Ascending aorta (tissue), 2 donors: ENCODE measurements around the gene CFAP74. TPM values are rescaled to one million over a fixed set of nuclear protein-coding genes. Genes with fewer than 3 reads are reported as not detected.
"Not testable (repeated sequence)": the region's sequence is repeated elsewhere in the genome, so short reads cannot be mapped to it uniquely, and the experiment has no call there.

Experiments used
- DNase-seq, 2 donors: peaks; one replicate each; pipeline ENCODE4 v3.0.0-alpha.2; 2019; ENCODE audit warnings: low spot score in 2 of 2
- H3K27ac ChIP-seq, 2 donors: fragments of 200-600 bp; sonication (generic); one replicate each; pipeline ENCODE4 v1.5.1; 2016 to 2017; ENCODE audit warnings: mild to moderate bottlenecking in 1 of 2
- H3K27me3 ChIP-seq: fragments of 200-600 bp; sonication (generic); one replicate; pipeline ENCODE4 v1.5.1; 2017
- H3K36me3 ChIP-seq, 2 donors: fragments of 200-600 bp; sonication (generic); one replicate each; pipeline ENCODE4 v1.5.1; 2016
- H3K4me1 ChIP-seq, 2 donors: fragments of 200-600 bp; sonication (generic); one replicate each; pipeline ENCODE4 v1.5.1; 2016 to 2017; ENCODE audit warnings: mild to moderate bottlenecking in 1 of 2
- H3K4me3 ChIP-seq, 2 donors: fragments of 200-600 bp; sonication (generic); one replicate each; pipeline ENCODE4 v1.5.1; 2016 to 2017; ENCODE audit warnings: mild to moderate bottlenecking in 1 of 2
- H3K9me3 ChIP-seq, 2 donors: fragments of 200-600 bp; sonication (generic); one replicate each; pipeline ENCODE4 v1.5.1; 2016
- CTCF ChIP-seq, 3 experiments: fragments of 200-600 bp in 2 of 3; fragments of 450-650 bp in 1 of 3; sonication (generic) in 2 of 3; IDR thresholded peaks; one replicate each; pipeline ENCODE4 v1.5.1; 2016 to 2019; ENCODE audit warnings: antibody characterized with exemption in 3 of 3, mild to moderate bottlenecking in 1 of 3, moderate library complexity in 1 of 3
- intact Hi-C: fragments of 100-400 bp; cut with DNase I; formaldehyde crosslinking; loops from one replicate; pipeline ENCODE4 v1.15.1; 2023
- total RNA-seq: library from RNA; depleted of rRNA; stranded (reverse); fragments of >200 nt; gene quantifications from one replicate; pipeline ENCODE4 v1.1.0, GENCODE V29; 2016

The CFAP74 gene
- total RNA-seq, 1 donor from 2014 or later = not detected

GRCh38 chr1:1889847-1890505 lies 113.6 kb downstream of the CFAP74 start:
- H3K36me3 ChIP-seq = peaks cover 0 to 3% of the 10 kb centered on the region in 2 donors
- H3K4me1 ChIP-seq = peaks cover 0 to 47% of the 10 kb centered on the region in 2 donors
- peak in 1 of 2 donors; percentile 82 for DNase-seq
- H3K27me3 ChIP-seq = no peaks in the 10 kb centered on the region
- no peak for TF ChIP-seq CTCF (IDR thresholded peaks at IDR 0.05)
- H3K27ac ChIP-seq = peak overlapping the region; percentile 82 to 93
- intact Hi-C loops = loop anchor here (2.0 kb wide), 2 partner anchors 31 to 111 kb away; partner anchors contain the start of gene NADK
- peak overlapping the region; percentile 83 to 95 for H3K4me3 ChIP-seq
- H3K9me3 ChIP-seq = no peaks in the 10 kb centered on the region

- H3K9me3 ChIP-seq = no peaks in the 10 kb centered on the region
- peaks cover 0 to 7% of the 10 kb centered on the region in 2 donors for H3K36me3 ChIP-seq
- H3K4me1 ChIP-seq = peaks cover 0 to 41% of the 10 kb centered on the region in 2 donors
- no peaks in the 10 kb centered on the region for H3K27me3 ChIP-seq
- intact Hi-C loops = no loop called here
- H3K27ac ChIP-seq = peak overlapping the region in 1 of 2 donors; percentile 82
- DNase-seq = no peak
- TF ChIP-seq CTCF (IDR thresholded peaks at IDR 0.05) = no peak
- peak overlapping the region; percentile 83 to 95 for H3K4me3 ChIP-seq
These were observed 114.4 kb downstream of the CFAP74 start for GRCh38 chr1:1889090-1889750.

- H3K27me3 ChIP-seq, H3K36me3 ChIP-seq, H3K9me3 ChIP-seq, H3K4me3 ChIP-seq, intact Hi-C loops, DNase-seq: not testable (repeated sequence)
- H3K27ac ChIP-seq = peak overlapping the region in 1 of 2 donors; percentile 49
- H3K4me1 ChIP-seq = peaks cover 6 to 49% of the 10 kb centered on the region in 2 donors
These were observed 119.7 kb downstream of the CFAP74 start for GRCh38 chr1:1883890-1884289.

GRCh38 chr1:1883092-1883873 lies 120.3 kb downstream of the CFAP74 start:
- H3K27ac ChIP-seq = peak overlapping the region; percentile 49 to 57
- H3K36me3 ChIP-seq = peaks cover 0 to 7% of the 10 kb centered on the region in 2 donors
- no peak for DNase-seq
- no peak overlapping the region for H3K4me3 ChIP-seq
- TF ChIP-seq CTCF (IDR thresholded peaks at IDR 0.05) = no peak
- H3K27me3 ChIP-seq = no peaks in the 10 kb centered on the region
- H3K9me3 ChIP-seq = no peaks in the 10 kb centered on the region
- intact Hi-C loops = no loop called here
- H3K4me1 ChIP-seq = peaks cover 6 to 45% of the 10 kb centered on the region in 2 donors

- Histone ChIP-seq H3K27ac (no peak overlapping the region), H3K4me3 (no peak overlapping the region), H3K27me3 (no peaks in the 10 kb centered on the region), H3K9me3 (no peaks in the 10 kb centered on the region), H3K36me3 (peaks cover 0 to 7% of the 10 kb centered on the region in 2 donors), H3K4me1 (peaks cover 6 to 37% of the 10 kb centered on the region in 2 donors)
- no peak for DNase-seq
- intact Hi-C loops = no loop called here
- TF ChIP-seq CTCF (IDR thresholded peaks at IDR 0.05) = no peak
These were observed 121.9 kb downstream of the CFAP74 start for GRCh38 chr1:1881727-1882126.
